Prostate gland (tissue), 2 donors: ENCODE data around the gene IL21. TPM values are rescaled to one million over a fixed set of nuclear protein-coding genes. Genes with fewer than 3 reads are reported as not detected.

Experiments
- DNase-seq: peaks from one replicate; pipeline ENCODE4 v3.0.0-alpha.2; 2019; ENCODE audit warnings: low spot score
- H3K27ac ChIP-seq, 2 donors: fragments of 200-600 bp; sonication (generic); 2 replicates each; pipeline ENCODE4 v1.5.1; 2017 to 2019
- H3K27me3 ChIP-seq: fragments of 200-600 bp; sonication (generic); replicated peaks from 2 replicates; pipeline ENCODE4 v1.5.1; 2019; ENCODE audit not compliant: insufficient read depth
- H3K36me3 ChIP-seq, 2 donors: fragments of 200-600 bp; sonication (generic); 1 replicate in 1 of 2; 2 replicates in 1 of 2; pipeline versions ENCODE4 v1.5.1 to v1.8.1; 2017 to 2019
- H3K4me1 ChIP-seq: fragments of 200-600 bp; sonication (generic); replicated peaks from 2 replicates; pipeline ENCODE4 v1.5.1; 2019
- H3K4me3 ChIP-seq, 2 donors: fragments of 200-600 bp; sonication (generic); 2 replicates each; pipeline ENCODE4 v1.5.1; 2017 to 2019
- H3K9me3 ChIP-seq: fragments of 200-600 bp; sonication (generic); 2 replicates; pipeline ENCODE4 v1.5.1; 2017
- POLR2A ChIP-seq: fragments of 450-650 bp; IDR thresholded peaks from one replicate; pipeline ENCODE4 v1.6.1; 2016; ENCODE audit warnings: antibody characterized with exemption, mild to moderate bottlenecking
- POLR2AphosphoS5 ChIP-seq: sonication (generic); formaldehyde crosslinking; IDR thresholded peaks from one replicate; pipeline ENCODE4 v1.6.1; 2017; ENCODE audit warnings: antibody characterized with exemption
- WGBS: methylation state at CpG from one replicate; pipeline ENCODE4 v1.1.5; 2018; 5-methylcytosine and 5-hydroxymethylcytosine counted together
- intact Hi-C: fragments of 100-400 bp; cut with DNase I; formaldehyde crosslinking; loops from one replicate; pipeline ENCODE4 v1.14.2; 2022
- total RNA-seq, 2 donors: library from RNA; depleted of rRNA; stranded (reverse); fragments of >200 nt; gene quantifications; one replicate each; pipeline ENCODE4 v1.1.0, GENCODE V29; 2016
- TF ChIP-seq, protein P1 (sequence below), 4 experiments: fragments of 200-600 bp in 2 of 4; fragments of 450-650 bp in 2 of 4; sonication (generic) in 2 of 4; IDR thresholded peaks; 1 replicate in 3 of 4; 2 replicates in 1 of 4; pipeline ENCODE4 v1.5.1; 2016 to 2019; ENCODE audit warnings: antibody characterized with exemption in 4 of 4, mild to moderate bottlenecking in 2 of 4, moderate library complexity in 2 of 4

IL21 gene
- total RNA-seq, 2 donors from 2014 or later = not detected

DNA sequence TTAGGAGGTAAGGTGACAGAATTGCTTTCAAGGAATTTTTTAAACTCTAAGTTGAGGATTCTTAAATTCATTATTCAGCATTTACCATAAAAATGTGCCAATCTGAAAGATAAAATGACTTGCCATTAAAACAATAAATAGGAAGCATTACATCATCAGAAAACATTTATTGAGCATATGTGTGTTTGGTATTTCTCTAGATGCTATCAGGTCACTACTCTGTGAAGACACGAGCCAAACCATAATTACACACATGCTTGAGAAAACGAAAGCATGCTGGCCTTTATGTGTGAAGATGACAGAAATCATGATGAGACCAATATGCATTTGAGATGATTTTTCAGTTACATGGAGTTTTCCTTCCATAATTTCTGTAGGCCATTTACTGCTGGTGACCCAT is 12.3 kb upstream of the IL21 start:
- H3K27ac ChIP-seq = no peak overlapping the region
- H3K4me1 ChIP-seq = no peaks in the 10 kb centered on the region
- no peak overlapping the region for H3K4me3 ChIP-seq
- 31% methylated on average over 2 of the region's 2 CpGs for WGBS
- H3K9me3 ChIP-seq = no peaks in the 10 kb centered on the region
- H3K36me3 ChIP-seq = no peaks in the 10 kb centered on the region
- no peak for DNase-seq
- no peak for TF ChIP-seq POLR2AphosphoS5
- TF ChIP-seq POLR2A = no peak
- TF ChIP-seq, protein P1, sequence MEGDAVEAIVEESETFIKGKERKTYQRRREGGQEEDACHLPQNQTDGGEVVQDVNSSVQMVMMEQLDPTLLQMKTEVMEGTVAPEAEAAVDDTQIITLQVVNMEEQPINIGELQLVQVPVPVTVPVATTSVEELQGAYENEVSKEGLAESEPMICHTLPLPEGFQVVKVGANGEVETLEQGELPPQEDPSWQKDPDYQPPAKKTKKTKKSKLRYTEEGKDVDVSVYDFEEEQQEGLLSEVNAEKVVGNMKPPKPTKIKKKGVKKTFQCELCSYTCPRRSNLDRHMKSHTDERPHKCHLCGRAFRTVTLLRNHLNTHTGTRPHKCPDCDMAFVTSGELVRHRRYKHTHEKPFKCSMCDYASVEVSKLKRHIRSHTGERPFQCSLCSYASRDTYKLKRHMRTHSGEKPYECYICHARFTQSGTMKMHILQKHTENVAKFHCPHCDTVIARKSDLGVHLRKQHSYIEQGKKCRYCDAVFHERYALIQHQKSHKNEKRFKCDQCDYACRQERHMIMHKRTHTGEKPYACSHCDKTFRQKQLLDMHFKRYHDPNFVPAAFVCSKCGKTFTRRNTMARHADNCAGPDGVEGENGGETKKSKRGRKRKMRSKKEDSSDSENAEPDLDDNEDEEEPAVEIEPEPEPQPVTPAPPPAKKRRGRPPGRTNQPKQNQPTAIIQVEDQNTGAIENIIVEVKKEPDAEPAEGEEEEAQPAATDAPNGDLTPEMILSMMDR (IDR thresholded peaks at IDR 0.05) = no peak
- intact Hi-C loops = no loop called here
- no peaks in the 10 kb centered on the region for H3K27me3 ChIP-seq

DNA sequence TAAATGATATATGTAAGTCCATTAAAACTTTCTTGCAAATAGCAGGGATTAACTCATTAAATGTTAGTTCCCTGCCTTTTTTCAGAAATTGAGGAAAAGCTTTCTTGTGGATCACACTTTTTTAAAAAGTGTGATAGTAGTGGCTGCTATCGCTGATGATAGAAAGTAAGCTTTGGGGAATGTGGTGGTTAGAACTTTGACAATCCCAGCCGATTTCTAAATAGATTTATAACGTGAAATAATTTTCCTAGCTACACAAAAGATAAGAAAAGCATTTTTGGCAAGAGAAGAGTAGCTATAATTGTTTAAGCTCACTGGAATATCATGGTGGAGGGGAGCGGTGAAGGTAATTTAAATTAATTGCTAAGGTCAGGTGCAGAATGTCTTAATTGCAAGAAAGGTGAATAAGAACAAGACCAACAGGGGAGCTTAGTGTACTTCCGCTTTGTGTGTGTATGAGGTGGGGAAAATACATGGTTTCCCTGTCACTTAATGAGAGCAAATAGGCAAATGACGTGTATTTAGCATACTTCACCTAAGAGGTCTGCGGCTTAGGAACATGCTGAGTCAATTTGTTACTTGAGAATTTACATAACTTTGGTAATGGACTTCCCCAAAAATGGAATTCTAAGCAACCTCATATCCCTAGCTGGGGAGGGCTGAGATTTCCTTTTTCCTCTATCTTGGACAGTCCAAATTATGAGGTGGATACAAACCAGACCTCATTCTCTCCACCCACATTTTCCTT is 11.7 kb upstream of the IL21 start:
- intact Hi-C loops = no loop called here
- TF ChIP-seq POLR2A = no peak
- TF ChIP-seq, protein P1 (IDR thresholded peaks at IDR 0.05) = no peak
- no peak for TF ChIP-seq POLR2AphosphoS5
- Histone ChIP-seq H3K27me3 (no peaks in the 10 kb centered on the region), H3K4me3 (no peak overlapping the region), H3K36me3 (no peaks in the 10 kb centered on the region), H3K27ac (no peak overlapping the region), H3K4me1 (no peaks in the 10 kb centered on the region), H3K9me3 (no peaks in the 10 kb centered on the region)
- DNase-seq = no peak
- 70% methylated on average over 7 of the region's 7 CpGs for WGBS

DNA sequence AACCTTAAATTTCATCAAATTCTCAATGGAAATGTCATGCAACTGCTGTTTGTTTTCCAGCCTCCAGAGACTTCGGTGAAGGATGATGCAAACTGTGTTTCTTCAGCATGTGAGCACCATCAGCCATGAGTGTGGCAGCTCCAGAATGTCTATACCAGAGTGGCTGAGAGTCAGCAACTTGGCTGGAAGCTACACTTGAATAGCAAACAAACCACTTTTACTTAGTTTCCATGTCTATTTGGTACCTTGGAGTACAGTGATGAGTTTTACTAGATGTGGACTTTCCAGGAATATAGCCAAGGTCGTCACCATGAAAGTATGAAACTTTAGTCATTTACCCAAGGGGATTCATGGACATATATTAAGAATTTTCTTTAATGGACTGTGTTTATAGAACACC is 4.3 kb upstream of the IL21 start:
- Histone ChIP-seq H3K9me3 (no peaks in the 10 kb centered on the region), H3K4me1 (no peaks in the 10 kb centered on the region), H3K4me3 (no peak overlapping the region), H3K36me3 (no peaks in the 10 kb centered on the region), H3K27me3 (no peaks in the 10 kb centered on the region), H3K27ac (no peak overlapping the region)
- intact Hi-C loops = no loop called here
- no peak for DNase-seq
- TF ChIP-seq, protein P1 (IDR thresholded peaks at IDR 0.05) = no peak
- no peak for TF ChIP-seq POLR2A
- no peak for TF ChIP-seq POLR2AphosphoS5
- WGBS = 61% methylated on average over 2 of the region's 2 CpGs

DNA sequence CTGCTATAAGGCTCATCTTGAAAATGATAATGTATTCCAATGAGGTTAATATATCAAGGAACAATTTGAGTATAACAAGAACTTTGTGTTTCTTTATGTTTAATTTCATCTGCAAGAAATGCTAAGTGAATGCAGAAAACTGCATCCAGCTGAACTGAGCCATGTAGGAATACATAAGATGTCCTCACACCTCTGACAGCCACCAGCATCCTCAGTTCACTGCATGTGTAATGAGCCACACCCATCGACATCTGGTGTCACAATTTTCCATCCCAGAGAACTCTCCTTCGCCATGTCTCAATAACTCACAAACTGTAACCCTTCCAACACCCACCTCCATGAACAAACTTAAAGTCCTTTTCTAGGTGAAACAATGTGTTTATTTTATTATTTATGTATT is 3.3 kb upstream of the IL21 start:
- H3K9me3 ChIP-seq = no peaks in the 10 kb centered on the region
- no peaks in the 10 kb centered on the region for H3K4me1 ChIP-seq
- TF ChIP-seq POLR2A = no peak
- TF ChIP-seq, protein P1 (IDR thresholded peaks at IDR 0.05) = no peak
- no peak for TF ChIP-seq POLR2AphosphoS5
- H3K36me3 ChIP-seq = no peaks in the 10 kb centered on the region
- no peaks in the 10 kb centered on the region for H3K27me3 ChIP-seq
- no peak overlapping the region for H3K27ac ChIP-seq
- DNase-seq = no peak
- intact Hi-C loops = no loop called here
- H3K4me3 ChIP-seq = no peak overlapping the region
- 81% methylated on average over 2 of the region's 2 CpGs for WGBS

DNA sequence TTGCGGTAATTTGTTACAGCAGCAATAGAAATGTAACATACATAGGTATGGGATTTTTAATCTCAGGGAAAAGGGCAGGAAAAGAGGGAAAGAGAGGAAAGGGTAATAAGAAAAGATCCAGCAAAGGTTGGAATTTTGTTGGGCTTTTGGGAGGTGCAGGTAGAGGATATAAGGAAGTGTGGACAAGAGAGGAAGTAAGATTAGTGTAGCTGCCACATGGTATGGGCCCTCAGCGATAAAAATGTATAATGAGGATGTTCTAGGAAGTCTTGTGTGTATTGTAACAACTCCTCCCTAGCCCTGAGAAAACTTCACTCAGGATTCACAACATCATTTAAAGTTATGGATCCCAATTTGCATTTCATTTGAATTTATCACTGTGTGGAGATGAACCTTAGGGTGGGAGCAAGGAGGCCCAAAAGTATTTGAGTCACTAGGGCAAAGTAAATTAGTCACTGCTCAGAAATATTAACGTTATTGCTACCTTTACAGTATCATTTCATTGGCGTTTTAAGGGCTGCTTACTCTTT is 2.8 kb upstream of the IL21 start:
- Histone ChIP-seq H3K36me3 (no peaks in the 10 kb centered on the region), H3K27ac (no peak overlapping the region), H3K27me3 (no peaks in the 10 kb centered on the region), H3K4me3 (no peak overlapping the region), H3K9me3 (no peaks in the 10 kb centered on the region), H3K4me1 (no peaks in the 10 kb centered on the region)
- 89% methylated on average over 4 of the region's 4 CpGs for WGBS
- no peak for DNase-seq
- intact Hi-C loops = no loop called here
- TF ChIP-seq, protein P1 (IDR thresholded peaks at IDR 0.05) = no peak
- TF ChIP-seq POLR2A = no peak
- no peak for TF ChIP-seq POLR2AphosphoS5
